GM18526 (cell line): Measurements from ENCODE around the gene ODAD4.

Experiments
- POLR2A ChIP-seq: IDR thresholded peaks from 3 replicates; pipeline ENCODE4 v1.6.1; 2011; ENCODE audit not compliant: insufficient read length; ENCODE audit errors: extremely low read depth

ODAD4 gene

DNA sequence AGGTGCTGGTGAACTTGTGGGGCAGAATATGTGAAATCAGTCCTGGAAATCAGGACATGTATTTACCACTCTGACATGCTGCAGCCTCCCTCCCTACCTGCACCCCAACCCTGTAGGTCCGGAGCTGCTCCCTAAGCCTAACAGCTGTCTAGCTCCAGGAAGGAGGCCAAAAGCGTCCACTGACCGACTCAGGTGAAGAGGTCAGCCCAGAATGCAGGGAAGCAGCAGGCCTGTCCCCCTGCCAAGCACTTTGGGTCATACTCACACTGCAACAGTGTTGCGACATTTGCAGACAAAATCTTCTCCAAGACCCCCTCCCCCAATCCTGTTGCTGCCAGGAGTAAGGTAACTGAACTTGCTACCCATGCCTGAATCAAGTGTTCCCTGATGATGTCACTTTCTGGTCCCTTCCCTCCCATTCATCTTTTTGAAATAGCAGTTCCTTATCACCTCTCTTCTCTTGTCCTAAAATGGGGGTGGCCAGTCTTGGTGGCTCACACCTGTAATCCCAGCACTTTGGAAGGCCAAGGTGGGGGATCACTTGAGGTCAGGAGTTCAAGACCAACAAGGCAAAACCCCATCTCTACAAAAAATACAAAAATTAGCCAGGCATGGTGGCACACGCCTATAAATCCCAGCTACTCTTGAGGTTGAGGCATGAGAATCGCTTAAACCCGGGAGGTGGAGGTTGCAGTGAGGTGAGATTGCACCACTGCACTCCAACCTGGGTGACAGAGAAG, 10.4 kb upstream of the ODAD4 start:
- no peak for TF ChIP-seq POLR2A

- TF ChIP-seq POLR2A = no peak
Observed at GRCh38 chr17:41920580-41920955, 9.8 kb upstream of the ODAD4 start.

DNA sequence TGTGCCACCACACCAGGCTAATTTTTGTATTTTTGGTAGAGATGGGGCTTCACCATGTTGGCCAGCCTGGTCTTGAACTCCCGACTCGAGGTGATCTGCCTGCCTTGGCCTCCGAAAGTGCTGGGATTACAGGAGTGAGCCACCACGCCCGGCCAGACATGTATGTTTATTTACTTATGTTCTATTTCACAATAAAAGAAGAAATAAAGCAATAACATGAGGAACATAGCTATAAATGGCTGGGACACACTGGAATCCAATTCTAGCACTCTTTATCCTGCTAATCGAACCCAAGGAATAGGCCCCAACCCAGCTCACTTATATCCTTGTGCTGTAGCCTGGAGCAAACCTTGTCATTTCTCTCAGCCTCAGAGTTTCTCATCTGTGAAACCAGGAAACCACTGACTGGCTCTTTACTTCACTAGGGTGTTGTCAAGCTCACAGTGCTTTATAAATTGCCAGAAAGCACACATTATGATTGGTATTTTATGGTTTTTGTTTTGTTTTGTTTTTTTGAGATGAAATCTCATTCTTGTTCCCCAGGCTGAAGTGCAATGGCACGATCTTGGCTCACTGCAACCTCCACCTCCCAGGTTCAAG, 4.3 kb upstream of the ODAD4 start:
- TF ChIP-seq POLR2A = no peak

GRCh38 chr17:41928693-41929251, 1.6 kb upstream of the ODAD4 start:
- TF ChIP-seq POLR2A = no peak

DNA sequence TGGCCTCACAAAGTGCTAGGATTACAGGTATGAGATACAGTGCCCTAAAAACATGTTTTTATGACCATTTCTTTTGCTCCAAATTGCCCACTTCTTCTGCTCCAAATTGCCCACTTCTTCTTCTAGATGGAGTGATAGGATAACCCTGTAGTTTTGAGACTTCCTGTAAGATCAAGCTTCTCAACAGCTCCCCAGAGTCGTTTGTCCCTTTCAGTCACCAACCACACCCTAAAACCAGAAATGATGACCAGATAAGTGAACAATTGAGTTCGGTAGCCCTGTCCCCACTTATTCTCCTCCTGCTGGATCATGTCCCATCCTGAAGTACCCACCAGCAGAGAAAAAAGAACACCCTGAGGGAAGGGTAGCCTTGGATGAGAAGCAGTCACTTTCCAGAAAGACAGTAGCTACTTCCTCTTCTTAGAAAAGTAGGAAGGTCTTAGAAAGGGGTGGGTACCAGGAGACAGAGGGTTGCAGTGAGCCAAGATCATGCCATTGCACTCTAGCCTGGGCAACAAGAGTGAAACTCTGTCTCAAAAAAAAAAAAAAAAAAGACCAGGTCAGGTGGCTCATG, 2.5 kb downstream of the ODAD4 start:
- TF ChIP-seq POLR2A = no peak

DNA sequence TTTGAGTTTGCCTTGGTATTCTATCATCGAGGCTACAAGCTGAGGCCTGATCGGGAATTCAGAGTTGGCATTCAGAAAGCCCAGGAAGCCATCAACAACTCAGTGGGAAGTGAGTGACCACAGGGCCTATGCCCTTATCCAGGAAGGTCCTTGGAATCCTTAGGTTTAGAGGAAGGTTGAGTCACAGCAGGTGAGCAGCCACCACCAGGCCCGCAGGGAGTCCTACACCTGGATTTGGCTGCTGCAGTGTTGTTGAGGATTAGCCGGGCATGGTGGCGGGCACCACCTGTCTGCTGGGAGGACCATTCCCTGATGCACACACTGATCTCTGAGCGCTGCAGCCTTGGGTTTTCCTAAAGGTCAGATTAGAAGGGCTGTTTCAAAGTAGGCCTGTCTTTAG, 5.2 kb downstream of the ODAD4 start:
- TF ChIP-seq POLR2A = no peak

- no peak for TF ChIP-seq POLR2A
Observed at GRCh38 chr17:41937970-41938954, 7.8 kb downstream of the ODAD4 start.

GRCh38 chr17:41939044-41939692, 8.8 kb downstream of the ODAD4 start:
- TF ChIP-seq POLR2A = no peak

DNA sequence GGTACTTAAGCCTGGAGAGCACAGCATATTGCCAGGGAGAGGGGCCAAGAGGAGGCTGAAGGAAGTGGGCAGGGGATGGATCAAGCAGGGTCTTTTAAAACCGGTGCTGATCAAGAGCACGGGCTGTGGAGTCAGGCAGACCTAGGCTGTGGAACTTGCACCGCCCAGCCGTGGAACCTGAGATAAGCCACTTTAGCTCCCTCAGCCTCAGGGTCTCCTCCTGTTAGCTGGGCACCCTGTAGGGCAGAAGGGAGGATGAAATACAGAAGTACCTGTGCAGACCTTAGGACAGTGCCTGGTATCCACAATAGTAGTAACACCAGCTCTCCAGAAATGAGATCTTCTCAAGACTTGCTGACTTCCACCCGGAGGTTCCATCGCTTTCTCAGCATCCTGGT, 9.3 kb downstream of the ODAD4 start:
- no peak for TF ChIP-seq POLR2A

- no peak for TF ChIP-seq POLR2A
Observed at GRCh38 chr17:41941168-41941567, 10.8 kb downstream of the ODAD4 start.

GRCh38 chr17:41942626-41943373, 12.4 kb downstream of the ODAD4 start:
- no peak for TF ChIP-seq POLR2A

GRCh38 chr17:41943492-41943891, 13.1 kb downstream of the ODAD4 start:
- TF ChIP-seq POLR2A = no peak

GRCh38 chr17:41944943-41945342, 14.5 kb downstream of the ODAD4 start:
- TF ChIP-seq POLR2A = no peak
